PC-3 (cell line): ENCODE data around the gene S100A5. TPM values are rescaled to one million over a fixed set of nuclear protein-coding genes. Genes with fewer than 3 reads are reported as not detected.
"Not testable (repeated sequence)": the region's sequence is repeated elsewhere in the genome, so short reads cannot be mapped to it uniquely, and the experiment has no call there.

Experiments used
- ATAC-seq: fragments of 200-7000 bp; cut with Tn5 transposase; 2 replicates; pipeline ENCODE4 v1.9.1; 2020; ENCODE audit warnings: mild to moderate bottlenecking, moderate library complexity
- BruUV-seq: library from RNA; stranded (reverse); fragments of 400-500 nt; replicated peaks from 2 replicates; lab custom pipeline; 2021; lab: Mats Ljungman, UMichigan
- CTCF ChIA-PET: fragments of 300-600 bp; sonication (Branson Sonifier 250); formaldehyde crosslinking; loops from one replicate; lab custom pipeline; 2022; ENCODE audit warnings: antibody characterized with exemption; lab: Charles Lee
- POLR2A ChIA-PET: fragments of 300-600 bp; sonication (Branson Sonifier 250); formaldehyde crosslinking; loops from one replicate; lab custom pipeline; 2022; ENCODE audit warnings: antibody characterized with exemption; ENCODE audit not compliant: unreplicated experiment; lab: Charles Lee
- DNase-seq: peaks from one replicate; pipeline ENCODE4 v3.0.0-alpha.2; 2015
- H2AFZ ChIP-seq: fragments of 300-600 bp; sonication (generic); 2 replicates; pipeline ENCODE4 v1.6.0; 2016; ENCODE audit warnings: antibody characterized with exemption, low read length
- H3F3A ChIP-seq: fragments of 300-600 bp; sonication (generic); one replicate; pipeline ENCODE4 v1.6.0; 2017; ENCODE audit warnings: antibody characterized with exemption, low read length, control low read depth, mild to moderate bottlenecking; ENCODE audit not compliant: unreplicated experiment
- H3K27ac ChIP-seq: fragments of 300-600 bp; sonication (generic); 2 replicates; pipeline ENCODE4 v1.5.1; 2016; ENCODE audit warnings: mild to moderate bottlenecking, low read length
- H3K27me3 ChIP-seq: fragments of 300-600 bp; sonication (generic); 2 replicates; pipeline ENCODE4 v1.6.1; 2016; ENCODE audit warnings: low read length, mixed read lengths
- H3K36me3 ChIP-seq: fragments of 300-600 bp; sonication (generic); 2 replicates; pipeline ENCODE4 v1.6.1; 2016; ENCODE audit warnings: low read depth, mixed run types, low read length, mixed read lengths
- H3K4me1 ChIP-seq: fragments of 300-600 bp; sonication (generic); 2 replicates; pipeline ENCODE4 v1.5.1; 2016; ENCODE audit warnings: low read length; ENCODE audit not compliant: insufficient read depth
- H3K4me2 ChIP-seq: fragments of 300-600 bp; sonication (generic); 2 replicates; pipeline ENCODE4 v1.6.0; 2016; ENCODE audit warnings: low read length
- H3K4me3 ChIP-seq: fragments of 300-600 bp; sonication (generic); 2 replicates; pipeline ENCODE4 v1.5.1; 2016; ENCODE audit warnings: mild to moderate bottlenecking, low read length, mixed read lengths
- H3K79me2 ChIP-seq: fragments of 300-600 bp; sonication (generic); 2 replicates; pipeline ENCODE4 v1.6.1; 2017; ENCODE audit warnings: low read length, mixed read lengths
- H3K9ac ChIP-seq: fragments of 300-600 bp; sonication (generic); 2 replicates; pipeline ENCODE4 v1.6.0; 2016; ENCODE audit warnings: mild to moderate bottlenecking, low read length
- H3K9me2 ChIP-seq: fragments of 300-600 bp; sonication (generic); replicated peaks from 2 replicates; pipeline ENCODE4 v1.6.1; 2016; ENCODE audit warnings: mixed run types, low read length, mixed read lengths
- H3K9me3 ChIP-seq: fragments of 300-600 bp; sonication (generic); 2 replicates; pipeline ENCODE4 v1.6.1; 2016; ENCODE audit warnings: low read length, mixed read lengths
- H4K20me1 ChIP-seq: fragments of 300-600 bp; sonication (generic); 2 replicates; pipeline ENCODE4 v1.6.1; 2016; ENCODE audit warnings: low read length, mixed read lengths
- CTCF ChIP-seq: fragments of 300-600 bp; sonication (generic); conservative IDR thresholded peaks from 2 replicates; pipeline ENCODE4 v1.5.1; 2017; ENCODE audit warnings: antibody characterized with exemption, low read depth, mild to moderate bottlenecking, low read length
- EZH2 ChIP-seq: fragments of 300-600 bp; sonication (generic); IDR thresholded peaks from one replicate; pipeline ENCODE4 v1.6.1; 2017; ENCODE audit warnings: antibody characterized with exemption, mild to moderate bottlenecking, low read length; ENCODE audit not compliant: unreplicated experiment
- EZH2phosphoT487 ChIP-seq: fragments of 300-600 bp; sonication (generic); IDR thresholded peaks from 2 replicates; pipeline ENCODE4 v1.6.1; 2018; ENCODE audit warnings: mild to moderate bottlenecking, antibody characterized with exemption, low read length, borderline replicate concordance
- intact Hi-C: fragments of 100-400 bp; cut with micrococcal nuclease; formaldehyde crosslinking; loops from 2 replicates; pipeline ENCODE4 v1.9.0; 2023
- total RNA-seq: library from RNA; depleted of rRNA; stranded (reverse); fragments of >200 nt; gene quantifications from 2 replicates; pipeline ENCODE4 v1.2.3, GENCODE V29; 2014

The S100A5 gene
- total RNA-seq, 1 experiment from 2014 or later, result 6.3 TPM

GRCh38 chr1:153526132-153526543, 14.6 kb downstream of the S100A5 start:
- no peaks in the 10 kb centered on the region for H3K9me3 ChIP-seq
- ATAC-seq, result no peak
- CTCF ChIA-PET, result no interaction called here
- peaks cover 3% of the 10 kb centered on the region for H3K4me1 ChIP-seq
- H3F3A ChIP-seq, result no peaks in the 10 kb centered on the region
- TF ChIP-seq EZH2phosphoT487 (no peak), EZH2 (no peak), CTCF (no peak)
- H3K9ac ChIP-seq, result no peak overlapping the region
- intact Hi-C loops, result no loop called here
- POLR2A ChIA-PET, result no interaction called here
- H4K20me1 ChIP-seq, result no peaks in the 10 kb centered on the region
- no peaks in the 10 kb centered on the region for H3K27me3 ChIP-seq
- no peaks in the 10 kb centered on the region for H3K9me2 ChIP-seq
- no TSS peak for BruUV-seq
- H3K79me2 ChIP-seq, result no peaks in the 10 kb centered on the region
- no peak for DNase-seq
- H2AFZ ChIP-seq, result no peak overlapping the region
- H3K36me3 ChIP-seq, result no peaks in the 10 kb centered on the region
- no peak overlapping the region for H3K27ac ChIP-seq
- no peak overlapping the region for H3K4me2 ChIP-seq
- no peak overlapping the region for H3K4me3 ChIP-seq

GRCh38 chr1:153525088-153525728, 15.5 kb downstream of the S100A5 start:
- no peak overlapping the region for H3K4me3 ChIP-seq
- H3K36me3 ChIP-seq, result no peaks in the 10 kb centered on the region
- H3K27ac ChIP-seq, result no peak overlapping the region
- ATAC-seq (peak; percentile 6; the same call in 1 of the 2 replicates), DNase-seq (no peak)
- no peaks in the 10 kb centered on the region for H3K9me3 ChIP-seq
- H3K27me3 ChIP-seq, result no peaks in the 10 kb centered on the region
- no peaks in the 10 kb centered on the region for H3K79me2 ChIP-seq
- no peaks in the 10 kb centered on the region for H3K9me2 ChIP-seq
- H2AFZ ChIP-seq, result no peak overlapping the region
- no TSS peak for BruUV-seq
- TF ChIP-seq CTCF (no peak), EZH2 (no peak), EZH2phosphoT487 (no peak)
- H3F3A ChIP-seq, result no peaks in the 10 kb centered on the region
- H3K4me1 ChIP-seq, result peaks cover 11% of the 10 kb centered on the region
- no peak overlapping the region for H3K4me2 ChIP-seq
- no peaks in the 10 kb centered on the region for H4K20me1 ChIP-seq
- H3K9ac ChIP-seq, result no peak overlapping the region
- CTCF ChIA-PET, result no interaction called here
- intact Hi-C loops, result no loop called here
- POLR2A ChIA-PET, result no interaction called here

- H3K4me2 ChIP-seq, H3F3A ChIP-seq, H3K9me3 ChIP-seq, H3K9ac ChIP-seq, H3K27me3 ChIP-seq, CTCF ChIA-PET, H3K36me3 ChIP-seq, POLR2A ChIA-PET, H3K9me2 ChIP-seq, H3K4me3 ChIP-seq, H3K79me2 ChIP-seq, H3K27ac ChIP-seq, H4K20me1 ChIP-seq, intact Hi-C loops, DNase-seq, H2AFZ ChIP-seq, ATAC-seq: not testable (repeated sequence)
- BruUV-seq, result TSS peak; percentile 99
- H3K4me1 ChIP-seq, result peaks cover 11% of the 10 kb centered on the region
Measured at GRCh38 chr1:153522353-153523048, 18.2 kb downstream of the S100A5 start.

- H3K9me3 ChIP-seq, DNase-seq, ATAC-seq, intact Hi-C loops, H3K9me2 ChIP-seq, H4K20me1 ChIP-seq, H3F3A ChIP-seq, H3K36me3 ChIP-seq, H3K27ac ChIP-seq, H2AFZ ChIP-seq, H3K4me2 ChIP-seq, H3K27me3 ChIP-seq, H3K79me2 ChIP-seq, H3K4me3 ChIP-seq, BruUV-seq, H3K9ac ChIP-seq: not testable (repeated sequence)
- ChIA-PET POLR2A (interaction anchor here (0.6 kb wide), 1 partner anchor 59 kb away, joined by 4 read pairs; no protein-coding TSS in a partner anchor), CTCF (interaction anchor here (1.6 kb wide), 1 partner anchor 12 kb away, joined by 6 read pairs; no protein-coding TSS in a partner anchor)
- H3K4me1 ChIP-seq, result peaks cover 11% of the 10 kb centered on the region
Measured at GRCh38 chr1:153521808-153522207, 18.9 kb downstream of the S100A5 start.
